SK-N-SH treated with all-trans-retinoic acid at 6 μM for 48 hours (cell line): ENCODE measurements around the gene PQBP1.

Experiments used
- ATAC-seq: fragments of 200-7000 bp; cut with Tn5 transposase; 3 replicates; pipeline ENCODE4 v1.9.1; 2020; ENCODE audit warnings: mild to moderate bottlenecking, moderate library complexity
- ARNTL ChIP-seq: fragments of 450-650 bp; formaldehyde crosslinking; IDR thresholded peaks from 2 replicates; pipeline ENCODE4 v1.5.0; 2020; ENCODE audit warnings: low read depth, mild to moderate bottlenecking, moderate library complexity, borderline replicate concordance
- BACH2 ChIP-seq: fragments of 250-450 bp; sonication (Bioruptor Pico); IDR thresholded peaks from 2 replicates; pipeline ENCODE4 v1.9.0; 2021; ENCODE audit warnings: mild to moderate bottlenecking, borderline replicate concordance
- GLIS3 ChIP-seq: fragments of 250-450 bp; sonication (Bioruptor Pico); IDR thresholded peaks from 2 replicates; pipeline ENCODE4 v1.5.0; 2020; ENCODE audit warnings: mild to moderate bottlenecking, moderate library complexity
- ISL1 ChIP-seq: fragments of 250-450 bp; sonication (Bioruptor Pico); IDR thresholded peaks from 2 replicates; pipeline ENCODE4 v2.1.2; 2022; ENCODE audit warnings: mild to moderate bottlenecking, moderate library complexity
- OSR1 ChIP-seq: fragments of 250-450 bp; sonication (Bioruptor Pico); IDR thresholded peaks from 2 replicates; pipeline ENCODE4 v1.8.0; 2022; ENCODE audit warnings: moderate library complexity, mild to moderate bottlenecking, inconsistent platforms
- PPARA ChIP-seq: fragments of 250-450 bp; sonication (Bioruptor Pico); IDR thresholded peaks from 2 replicates; pipeline ENCODE4 v1.5.0; 2020; ENCODE audit warnings: mild to moderate bottlenecking, borderline replicate concordance
- RARB ChIP-seq: fragments of 250-450 bp; sonication (Bioruptor Pico); IDR thresholded peaks from 2 replicates; pipeline ENCODE4 v1.8.0; 2021; ENCODE audit warnings: mild to moderate bottlenecking, moderate library complexity
- SNAI2 ChIP-seq: fragments of 250-450 bp; sonication (Bioruptor Pico); IDR thresholded peaks from 2 replicates; pipeline ENCODE4 v1.5.0; 2020; ENCODE audit warnings: mild to moderate bottlenecking, moderate library complexity
- TCF4 ChIP-seq: fragments of 250-450 bp; sonication (Bioruptor Pico); IDR thresholded peaks from 2 replicates; pipeline ENCODE4 v1.8.0; 2021; ENCODE audit warnings: mild to moderate bottlenecking, moderate library complexity, borderline replicate concordance
- TOX ChIP-seq: fragments of 250-450 bp; sonication (Bioruptor Pico); IDR thresholded peaks from 2 replicates; pipeline ENCODE4 v1.8.0; 2021; ENCODE audit warnings: mild to moderate bottlenecking, moderate library complexity, borderline replicate concordance
- ZC3H10 ChIP-seq: fragments of 250-450 bp; sonication (Bioruptor Pico); IDR thresholded peaks from 2 replicates; pipeline ENCODE4 v1.5.1; 2021; ENCODE audit warnings: mild to moderate bottlenecking, moderate library complexity
- ZFP3 ChIP-seq: fragments of 250-450 bp; sonication (Bioruptor Pico); IDR thresholded peaks from 2 replicates; pipeline ENCODE4 v1.5.0; 2020; ENCODE audit warnings: mild to moderate bottlenecking, moderate library complexity
- ZFP30 ChIP-seq: fragments of 450-650 bp; formaldehyde crosslinking; IDR thresholded peaks from 2 replicates; pipeline ENCODE4 v1.5.0; 2022; ENCODE audit warnings: mild to moderate bottlenecking, moderate library complexity
- ZNF565 ChIP-seq: fragments of 450-650 bp; formaldehyde crosslinking; conservative IDR thresholded peaks from 2 replicates; pipeline ENCODE4 v1.5.0; 2020; ENCODE audit warnings: low read depth, mild to moderate bottlenecking, moderate library complexity
- ZNF70 ChIP-seq: fragments of 450-650 bp; formaldehyde crosslinking; IDR thresholded peaks from 2 replicates; pipeline ENCODE4 v1.5.0; 2020; ENCODE audit warnings: mild to moderate bottlenecking, moderate library complexity
- ZNF8 ChIP-seq: fragments of 450-650 bp; formaldehyde crosslinking; IDR thresholded peaks from 2 replicates; pipeline ENCODE4 v1.5.0; 2020; ENCODE audit warnings: mild to moderate bottlenecking, moderate library complexity
- TF ChIP-seq, protein P1 (sequence below): fragments of 250-450 bp; sonication (Bioruptor Pico); IDR thresholded peaks from 2 replicates; pipeline ENCODE4 v1.5.1; 2020; ENCODE audit warnings: low read depth, mild to moderate bottlenecking, moderate library complexity
- TF ChIP-seq, protein P2 (sequence below): fragments of 250-450 bp; sonication (Bioruptor Pico); IDR thresholded peaks from 2 replicates; pipeline ENCODE4 v1.5.1; 2021; ENCODE audit warnings: mild to moderate bottlenecking, moderate library complexity
- TF ChIP-seq, protein P3 (sequence below): fragments of 250-450 bp; sonication (Bioruptor Pico); IDR thresholded peaks from 2 replicates; pipeline ENCODE4 v1.5.0; 2020; ENCODE audit warnings: mild to moderate bottlenecking, moderate library complexity
- TF ChIP-seq, protein P4 (sequence below): fragments of 250-450 bp; sonication (Bioruptor Pico); IDR thresholded peaks from 2 replicates; pipeline ENCODE4 v1.8.0; 2020; ENCODE audit warnings: mild to moderate bottlenecking, moderate library complexity, borderline replicate concordance
- TF ChIP-seq, protein P5 (sequence below): fragments of 250-450 bp; sonication (Bioruptor Pico); IDR thresholded peaks from 2 replicates; pipeline ENCODE4 v1.8.0; 2021; ENCODE audit warnings: low read depth, mild to moderate bottlenecking, moderate library complexity, borderline replicate concordance

Gene PQBP1

DNA sequence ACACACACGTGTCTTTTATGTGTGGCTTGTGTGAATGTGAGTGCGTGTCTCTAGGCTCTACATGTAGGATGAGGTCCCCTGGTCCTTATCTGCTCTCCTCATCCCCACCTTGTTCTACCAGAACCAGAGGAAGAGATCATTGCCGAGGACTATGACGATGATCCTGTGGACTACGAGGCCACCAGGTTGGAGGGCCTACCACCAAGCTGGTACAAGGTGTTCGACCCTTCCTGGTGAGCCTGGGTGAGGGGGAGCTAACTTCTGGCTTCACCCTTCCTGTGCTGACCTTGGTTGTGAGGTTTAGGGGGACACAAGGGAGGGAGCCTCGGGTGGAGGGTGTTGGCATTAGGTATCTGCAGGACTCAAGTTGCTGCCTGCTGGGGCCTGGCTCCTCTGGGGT is 3.3 kb downstream of the PQBP1 start:
- ATAC-seq = no peak

DNA sequence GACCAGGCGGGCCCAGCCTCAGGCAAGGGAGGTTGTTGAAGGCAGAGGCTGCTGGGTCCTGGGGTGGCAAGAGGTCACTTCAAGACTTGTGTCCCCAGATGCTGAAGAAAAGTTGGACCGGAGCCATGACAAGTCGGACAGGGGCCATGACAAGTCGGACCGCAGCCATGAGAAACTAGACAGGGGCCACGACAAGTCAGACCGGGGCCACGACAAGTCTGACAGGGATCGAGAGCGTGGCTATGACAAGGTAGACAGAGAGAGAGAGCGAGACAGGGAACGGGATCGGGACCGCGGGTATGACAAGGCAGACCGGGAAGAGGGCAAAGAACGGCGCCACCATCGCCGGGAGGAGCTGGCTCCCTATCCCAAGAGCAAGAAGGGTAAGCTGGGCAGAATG is 4.4 kb downstream of the PQBP1 start:
- ATAC-seq = no peak
- no peak for TF ChIP-seq OSR1
- TF ChIP-seq, protein P1, sequence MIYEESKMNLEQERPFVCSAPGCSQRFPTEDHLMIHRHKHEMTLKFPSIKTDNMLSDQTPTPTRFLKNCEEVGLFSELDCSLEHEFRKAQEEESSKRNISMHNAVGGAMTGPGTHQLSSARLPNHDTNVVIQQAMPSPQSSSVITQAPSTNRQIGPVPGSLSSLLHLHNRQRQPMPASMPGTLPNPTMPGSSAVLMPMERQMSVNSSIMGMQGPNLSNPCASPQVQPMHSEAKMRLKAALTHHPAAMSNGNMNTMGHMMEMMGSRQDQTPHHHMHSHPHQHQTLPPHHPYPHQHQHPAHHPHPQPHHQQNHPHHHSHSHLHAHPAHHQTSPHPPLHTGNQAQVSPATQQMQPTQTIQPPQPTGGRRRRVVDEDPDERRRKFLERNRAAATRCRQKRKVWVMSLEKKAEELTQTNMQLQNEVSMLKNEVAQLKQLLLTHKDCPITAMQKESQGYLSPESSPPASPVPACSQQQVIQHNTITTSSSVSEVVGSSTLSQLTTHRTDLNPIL (CRISPR knock-in tag) = no peak
- TF ChIP-seq ZNF8 (CRISPR knock-in tag) = no peak
- no peak for TF ChIP-seq ZC3H10 (CRISPR knock-in tag)
- no peak for TF ChIP-seq SNAI2
- TF ChIP-seq TOX = no peak
- TF ChIP-seq, protein P2, sequence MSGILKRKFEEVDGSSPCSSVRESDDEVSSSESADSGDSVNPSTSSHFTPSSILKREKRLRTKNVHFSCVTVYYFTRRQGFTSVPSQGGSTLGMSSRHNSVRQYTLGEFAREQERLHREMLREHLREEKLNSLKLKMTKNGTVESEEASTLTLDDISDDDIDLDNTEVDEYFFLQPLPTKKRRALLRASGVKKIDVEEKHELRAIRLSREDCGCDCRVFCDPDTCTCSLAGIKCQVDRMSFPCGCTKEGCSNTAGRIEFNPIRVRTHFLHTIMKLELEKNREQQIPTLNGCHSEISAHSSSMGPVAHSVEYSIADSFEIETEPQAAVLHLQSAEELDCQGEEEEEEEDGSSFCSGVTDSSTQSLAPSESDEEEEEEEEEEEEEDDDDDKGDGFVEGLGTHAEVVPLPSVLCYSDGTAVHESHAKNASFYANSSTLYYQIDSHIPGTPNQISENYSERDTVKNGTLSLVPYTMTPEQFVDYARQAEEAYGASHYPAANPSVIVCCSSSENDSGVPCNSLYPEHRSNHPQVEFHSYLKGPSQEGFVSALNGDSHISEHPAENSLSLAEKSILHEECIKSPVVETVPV (CRISPR knock-in tag) = no peak
- TF ChIP-seq GLIS3 (CRISPR knock-in tag) = no peak
- TF ChIP-seq, protein P3, sequence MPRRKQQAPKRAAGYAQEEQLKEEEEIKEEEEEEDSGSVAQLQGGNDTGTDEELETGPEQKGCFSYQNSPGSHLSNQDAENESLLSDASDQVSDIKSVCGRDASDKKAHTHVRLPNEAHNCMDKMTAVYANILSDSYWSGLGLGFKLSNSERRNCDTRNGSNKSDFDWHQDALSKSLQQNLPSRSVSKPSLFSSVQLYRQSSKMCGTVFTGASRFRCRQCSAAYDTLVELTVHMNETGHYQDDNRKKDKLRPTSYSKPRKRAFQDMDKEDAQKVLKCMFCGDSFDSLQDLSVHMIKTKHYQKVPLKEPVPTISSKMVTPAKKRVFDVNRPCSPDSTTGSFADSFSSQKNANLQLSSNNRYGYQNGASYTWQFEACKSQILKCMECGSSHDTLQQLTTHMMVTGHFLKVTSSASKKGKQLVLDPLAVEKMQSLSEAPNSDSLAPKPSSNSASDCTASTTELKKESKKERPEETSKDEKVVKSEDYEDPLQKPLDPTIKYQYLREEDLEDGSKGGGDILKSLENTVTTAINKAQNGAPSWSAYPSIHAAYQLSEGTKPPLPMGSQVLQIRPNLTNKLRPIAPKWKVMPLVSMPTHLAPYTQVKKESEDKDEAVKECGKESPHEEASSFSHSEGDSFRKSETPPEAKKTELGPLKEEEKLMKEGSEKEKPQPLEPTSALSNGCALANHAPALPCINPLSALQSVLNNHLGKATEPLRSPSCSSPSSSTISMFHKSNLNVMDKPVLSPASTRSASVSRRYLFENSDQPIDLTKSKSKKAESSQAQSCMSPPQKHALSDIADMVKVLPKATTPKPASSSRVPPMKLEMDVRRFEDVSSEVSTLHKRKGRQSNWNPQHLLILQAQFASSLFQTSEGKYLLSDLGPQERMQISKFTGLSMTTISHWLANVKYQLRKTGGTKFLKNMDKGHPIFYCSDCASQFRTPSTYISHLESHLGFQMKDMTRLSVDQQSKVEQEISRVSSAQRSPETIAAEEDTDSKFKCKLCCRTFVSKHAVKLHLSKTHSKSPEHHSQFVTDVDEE (CRISPR knock-in tag) = no peak
- TF ChIP-seq, all 23 proteins: peak for 0

More for the DNA sequence above, 3.3 kb downstream of the PQBP1 start:
- TF ChIP-seq TCF4 (no peak), ZNF70 (CRISPR knock-in tag) (no peak)

DNA sequence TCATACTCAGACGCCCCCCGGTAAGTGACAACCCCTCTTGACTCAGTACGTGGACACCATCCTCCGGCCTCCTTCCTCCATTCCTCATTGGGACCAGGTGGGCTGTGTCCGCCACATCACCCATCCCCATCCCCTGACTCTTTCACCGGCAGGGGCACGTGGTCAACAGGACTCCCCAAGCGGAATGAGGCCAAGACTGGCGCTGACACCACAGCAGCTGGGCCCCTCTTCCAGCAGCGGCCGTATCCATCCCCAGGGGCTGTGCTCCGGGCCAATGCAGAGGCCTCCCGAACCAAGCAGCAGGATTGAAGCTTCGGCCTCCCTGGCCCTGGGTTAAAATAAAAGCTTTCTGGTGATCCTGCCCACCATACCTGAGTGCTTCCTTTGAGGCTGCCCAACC is 5.0 kb downstream of the PQBP1 start:
- TF ChIP-seq ZNF70 (CRISPR knock-in tag) (no peak), SNAI2 (no peak), ARNTL (no peak), RARB (no peak), BACH2 (CRISPR knock-in tag) (no peak), ZFP30 (CRISPR knock-in tag) (no peak), ISL1 (no peak), PPARA (CRISPR knock-in tag) (no peak), TCF4 (no peak), ZNF565 (CRISPR knock-in tag) (no peak), OSR1 (no peak), ZNF8 (CRISPR knock-in tag) (no peak)
- ATAC-seq = no peak

DNA sequence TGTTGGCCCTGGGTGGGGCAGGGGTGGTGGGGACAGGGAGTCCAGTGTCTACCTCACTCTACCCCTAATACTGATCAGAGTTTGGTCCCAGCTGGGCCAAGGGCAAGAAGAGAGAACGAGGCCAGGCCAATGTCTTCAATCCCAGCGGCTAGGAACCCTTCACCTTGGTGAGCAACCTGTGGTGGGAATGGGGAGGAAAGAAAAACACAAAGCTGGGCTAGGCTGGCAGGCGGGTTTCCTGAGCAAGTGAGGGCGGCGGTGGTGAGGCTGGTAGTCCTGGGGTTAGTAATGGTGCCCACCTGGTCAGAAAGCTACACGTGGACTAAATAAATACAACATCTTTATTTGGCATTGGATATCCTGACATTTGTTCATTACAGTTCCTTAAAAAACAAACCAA is 5.6 kb downstream of the PQBP1 start:
- no peak for ATAC-seq
- TF ChIP-seq, protein P4, sequence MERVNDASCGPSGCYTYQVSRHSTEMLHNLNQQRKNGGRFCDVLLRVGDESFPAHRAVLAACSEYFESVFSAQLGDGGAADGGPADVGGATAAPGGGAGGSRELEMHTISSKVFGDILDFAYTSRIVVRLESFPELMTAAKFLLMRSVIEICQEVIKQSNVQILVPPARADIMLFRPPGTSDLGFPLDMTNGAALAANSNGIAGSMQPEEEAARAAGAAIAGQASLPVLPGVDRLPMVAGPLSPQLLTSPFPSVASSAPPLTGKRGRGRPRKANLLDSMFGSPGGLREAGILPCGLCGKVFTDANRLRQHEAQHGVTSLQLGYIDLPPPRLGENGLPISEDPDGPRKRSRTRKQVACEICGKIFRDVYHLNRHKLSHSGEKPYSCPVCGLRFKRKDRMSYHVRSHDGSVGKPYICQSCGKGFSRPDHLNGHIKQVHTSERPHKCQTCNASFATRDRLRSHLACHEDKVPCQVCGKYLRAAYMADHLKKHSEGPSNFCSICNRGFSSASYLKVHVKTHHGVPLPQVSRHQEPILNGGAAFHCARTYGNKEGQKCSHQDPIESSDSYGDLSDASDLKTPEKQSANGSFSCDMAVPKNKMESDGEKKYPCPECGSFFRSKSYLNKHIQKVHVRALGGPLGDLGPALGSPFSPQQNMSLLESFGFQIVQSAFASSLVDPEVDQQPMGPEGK (CRISPR knock-in tag) = no peak
- TF ChIP-seq TOX = no peak
- TF ChIP-seq TCF4 = no peak
- no peak for TF ChIP-seq ZFP3 (CRISPR knock-in tag)
- TF ChIP-seq, protein P5, sequence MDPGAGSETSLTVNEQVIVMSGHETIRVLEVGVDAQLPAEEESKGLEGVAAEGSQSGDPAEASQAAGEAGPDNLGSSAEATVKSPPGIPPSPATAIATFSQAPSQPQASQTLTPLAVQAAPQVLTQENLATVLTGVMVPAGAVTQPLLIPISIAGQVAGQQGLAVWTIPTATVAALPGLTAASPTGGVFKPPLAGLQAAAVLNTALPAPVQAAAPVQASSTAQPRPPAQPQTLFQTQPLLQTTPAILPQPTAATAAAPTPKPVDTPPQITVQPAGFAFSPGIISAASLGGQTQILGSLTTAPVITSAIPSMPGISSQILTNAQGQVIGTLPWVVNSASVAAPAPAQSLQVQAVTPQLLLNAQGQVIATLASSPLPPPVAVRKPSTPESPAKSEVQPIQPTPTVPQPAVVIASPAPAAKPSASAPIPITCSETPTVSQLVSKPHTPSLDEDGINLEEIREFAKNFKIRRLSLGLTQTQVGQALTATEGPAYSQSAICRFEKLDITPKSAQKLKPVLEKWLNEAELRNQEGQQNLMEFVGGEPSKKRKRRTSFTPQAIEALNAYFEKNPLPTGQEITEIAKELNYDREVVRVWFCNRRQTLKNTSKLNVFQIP (CRISPR knock-in tag) = no peak
- no peak for TF ChIP-seq BACH2 (CRISPR knock-in tag)
- no peak for TF ChIP-seq ZNF70 (CRISPR knock-in tag)
